ENCODE results near the gene HECTD3.

Gene HECTD3

GRCh38 chr1:45010855-45011811 is at the start of gene HECTD3:
HECTD3 (minus strand) TSS chr1:45011324; CDS start chr1:45011257, 67 bp downstream.
- in situ Hi-C loops (cut with HindIII; ENCODE audit: low sequenced_read_pairs) = loop anchor here (25.0 kb wide), 1 partner anchor 276 kb away; no protein-coding TSS in a partner anchor

DNA sequence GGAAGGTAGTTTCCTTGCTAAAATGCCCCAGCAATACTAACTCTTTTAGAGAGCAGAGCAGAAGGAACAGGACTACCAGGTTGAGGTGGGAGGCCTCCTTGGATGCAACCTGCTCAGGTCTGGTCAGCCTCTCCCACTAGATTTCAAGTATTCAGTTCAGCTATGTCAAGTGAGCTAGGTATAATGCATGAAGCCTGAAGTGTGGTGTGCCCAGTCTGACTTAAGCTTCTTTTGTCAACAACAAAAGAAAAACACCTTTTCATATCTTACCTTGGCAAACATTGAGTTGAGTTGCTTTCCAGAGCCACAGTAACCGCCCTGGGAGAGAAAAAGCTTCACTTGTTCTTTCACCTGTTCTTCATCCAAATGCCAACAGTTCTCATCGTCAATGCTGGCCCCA is 48.7 kb upstream of the HECTD3 start:
- in situ Hi-C loops (cut with HindIII; ENCODE audit: low sequenced_read_pairs) = no loop called here

GRCh38 chr1:45057542-45057941 is 46.4 kb upstream of the HECTD3 start:
- in situ Hi-C loops (cut with HindIII; ENCODE audit: low sequenced_read_pairs) = no loop called here

GRCh38 chr1:45051005-45051772 is 40.1 kb upstream of the HECTD3 start:
- in situ Hi-C loops (cut with HindIII; ENCODE audit: low sequenced_read_pairs) = no loop called here

- in situ Hi-C loops (cut with HindIII; ENCODE audit: low sequenced_read_pairs) = no loop called here
Observed at GRCh38 chr1:45047032-45047431, 35.9 kb upstream of the HECTD3 start.

GRCh38 chr1:45044916-45045315 is 33.8 kb upstream of the HECTD3 start:
- in situ Hi-C loops (cut with HindIII; ENCODE audit: low sequenced_read_pairs) = no loop called here

GRCh38 chr1:45043094-45043493 is 32.0 kb upstream of the HECTD3 start:
- in situ Hi-C loops (cut with HindIII; ENCODE audit: low sequenced_read_pairs) = no loop called here

DNA sequence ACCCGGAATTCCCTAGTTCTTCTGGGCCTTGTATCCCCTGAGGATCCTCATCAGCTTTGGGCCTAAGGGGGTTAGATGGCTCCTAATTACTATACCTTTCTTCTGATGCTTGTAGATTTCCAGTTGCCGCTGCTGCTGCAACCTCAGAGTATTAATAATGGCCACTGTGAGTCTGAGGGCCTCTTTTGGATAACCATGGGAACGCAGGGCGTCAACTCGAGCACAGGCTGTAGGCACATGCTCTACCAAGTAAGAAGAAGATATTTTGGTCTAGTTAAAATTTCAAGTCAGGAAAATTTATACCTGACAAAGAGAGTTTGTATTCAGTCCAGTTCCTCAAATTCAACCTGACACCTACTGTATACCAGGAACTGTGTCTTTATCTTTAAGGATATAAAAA is 29.2 kb upstream of the HECTD3 start:
- in situ Hi-C loops (cut with HindIII; ENCODE audit: low sequenced_read_pairs) = no loop called here

GRCh38 chr1:45038661-45039364 is 27.7 kb upstream of the HECTD3 start:
- in situ Hi-C loops (cut with HindIII; ENCODE audit: low sequenced_read_pairs) = no loop called here

DNA sequence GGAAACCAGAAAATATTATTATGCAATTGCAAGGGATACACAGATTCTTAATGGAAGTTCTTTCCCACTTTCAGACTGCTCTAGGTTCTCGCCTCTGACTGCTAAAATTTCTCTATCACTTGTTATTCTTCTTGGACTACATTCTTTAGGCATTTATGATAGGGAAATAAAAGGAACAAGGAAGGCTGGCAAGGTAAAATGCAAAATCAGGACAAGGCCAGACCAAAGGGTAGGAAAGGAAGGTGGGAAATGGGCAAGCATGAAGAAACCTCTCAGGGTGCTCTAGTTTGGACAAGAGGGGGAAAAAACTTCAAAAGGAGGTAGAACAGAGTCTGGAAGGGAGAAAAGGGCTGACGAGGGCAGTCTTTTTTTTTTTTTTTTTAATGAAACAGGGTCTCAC is 27.1 kb upstream of the HECTD3 start:
- in situ Hi-C loops (cut with HindIII; ENCODE audit: low sequenced_read_pairs) = no loop called here

GRCh38 chr1:45037456-45037855 is 26.3 kb upstream of the HECTD3 start:
- in situ Hi-C loops (cut with HindIII; ENCODE audit: low sequenced_read_pairs) = no loop called here

DNA sequence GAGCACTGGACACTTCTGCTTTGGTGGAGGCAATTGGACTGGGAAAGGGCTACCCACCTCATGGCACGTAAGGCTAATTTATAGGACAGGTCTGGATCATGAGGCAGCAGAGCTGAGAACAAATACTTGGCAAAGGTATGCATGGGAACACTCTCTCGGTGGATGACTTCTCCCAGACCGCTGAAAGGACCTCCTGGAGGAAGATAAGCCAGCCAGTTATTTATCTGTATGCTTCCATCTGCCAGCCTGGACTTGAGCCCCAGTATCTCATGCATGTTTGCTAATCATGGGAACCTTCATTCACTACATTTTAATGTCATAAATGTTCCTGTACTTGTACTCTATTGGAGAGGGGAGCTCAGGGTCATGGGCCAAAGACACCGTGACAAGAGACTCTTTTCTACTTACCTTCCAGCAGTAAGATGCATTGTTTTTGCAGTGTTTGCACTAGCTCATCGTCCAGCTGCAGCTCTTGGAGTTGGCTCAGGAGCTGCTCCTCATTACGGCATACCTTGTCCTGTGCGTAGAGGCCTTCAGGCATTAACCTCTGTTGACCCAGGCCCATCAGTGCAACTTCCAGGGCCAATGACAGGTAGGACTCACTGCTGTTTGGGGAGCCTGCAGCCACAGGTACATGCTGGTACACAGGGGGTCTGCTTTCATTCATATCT is 24.6 kb upstream of the HECTD3 start:
- in situ Hi-C loops (cut with HindIII; ENCODE audit: low sequenced_read_pairs) = no loop called here

- in situ Hi-C loops (cut with HindIII; ENCODE audit: low sequenced_read_pairs) = no loop called here
Observed at GRCh38 chr1:45033356-45033755, 22.2 kb upstream of the HECTD3 start.

GRCh38 chr1:45032837-45033236 is 21.7 kb upstream of the HECTD3 start:
- in situ Hi-C loops (cut with HindIII; ENCODE audit: low sequenced_read_pairs) = no loop called here

- in situ Hi-C loops (cut with HindIII; ENCODE audit: low sequenced_read_pairs) = no loop called here
Observed at GRCh38 chr1:45026446-45026845, 15.3 kb upstream of the HECTD3 start.

DNA sequence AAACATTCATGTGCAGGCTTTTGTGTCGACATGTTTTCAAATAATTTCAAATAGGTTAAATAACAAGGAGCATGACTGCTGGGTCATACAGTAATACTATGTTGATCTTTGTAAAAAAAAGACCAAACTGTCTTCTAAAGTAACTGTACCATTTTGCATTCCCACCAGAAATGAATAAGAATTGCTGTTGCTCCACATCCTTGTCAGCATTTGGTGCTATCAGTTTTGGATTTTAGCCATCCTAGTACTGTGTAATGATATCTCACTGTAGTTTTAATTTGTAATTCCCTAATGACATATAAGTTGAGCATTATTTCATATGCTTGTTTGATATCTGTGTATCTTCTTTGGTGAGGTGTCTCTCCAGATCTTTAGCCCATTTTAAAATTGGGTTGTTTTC is 12.5 kb upstream of the HECTD3 start:
- in situ Hi-C loops (cut with HindIII; ENCODE audit: low sequenced_read_pairs) = loop anchor here (25.0 kb wide), 1 partner anchor 264 kb away; no protein-coding TSS in a partner anchor

DNA sequence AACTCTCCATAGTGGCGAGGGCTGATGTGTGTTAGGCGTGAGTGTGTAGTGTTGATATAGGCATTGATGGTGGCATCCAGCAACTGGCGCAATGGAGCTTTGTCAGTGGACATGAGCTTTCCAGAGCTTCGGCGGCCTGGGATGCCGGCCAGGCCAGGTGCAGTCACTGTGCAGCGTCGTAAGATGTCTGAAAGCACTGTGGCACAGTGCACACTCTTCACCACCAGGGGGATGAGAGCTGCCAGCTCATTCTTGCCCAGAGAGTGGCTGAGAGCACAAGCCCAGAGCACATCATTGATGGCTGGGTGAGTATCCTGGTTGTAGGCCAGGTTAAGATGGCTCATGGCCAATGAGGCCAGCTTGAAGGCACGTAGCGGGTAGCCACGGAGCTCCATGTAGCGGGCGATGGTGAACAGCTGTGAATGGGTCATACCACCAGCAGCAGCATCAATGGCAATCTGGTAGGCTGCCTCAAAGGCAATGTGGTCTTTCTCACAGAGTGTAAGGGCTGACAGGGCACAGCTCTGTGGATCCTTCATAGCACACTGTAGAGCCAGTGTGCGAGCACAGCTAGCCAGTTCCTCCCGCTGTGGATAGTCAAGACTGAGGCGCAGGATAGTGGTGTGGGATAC is 7.6 kb upstream of the HECTD3 start:
- in situ Hi-C loops (cut with HindIII; ENCODE audit: low sequenced_read_pairs) = loop anchor here (25.0 kb wide), 1 partner anchor 269 kb away; no protein-coding TSS in a partner anchor

- in situ Hi-C loops (cut with HindIII; ENCODE audit: low sequenced_read_pairs) = loop anchor here (25.0 kb wide), 1 partner anchor 271 kb away; no protein-coding TSS in a partner anchor
Observed at GRCh38 chr1:45016767-45017166, 5.6 kb upstream of the HECTD3 start.

GRCh38 chr1:45016090-45016697 is 5.1 kb upstream of the HECTD3 start:
- in situ Hi-C loops (cut with HindIII; ENCODE audit: low sequenced_read_pairs) = loop anchor here (25.0 kb wide), 1 partner anchor 271 kb away; no protein-coding TSS in a partner anchor

Data from endothelial cell of hepatic sinusoid (primary cell).